MCF 10A (cell line): ENCODE results near the gene PCDHGB1. TPM values are rescaled to one million over a fixed set of nuclear protein-coding genes. Genes with fewer than 3 reads are reported as not detected.
A peak's percentile ranks its signal among the peaks of the same experiment; 100 is the strongest.
"Not testable (repeated sequence)": the region's sequence is repeated elsewhere in the genome, so short reads cannot be mapped to it uniquely, and the experiment has no call there.

Source experiments
- BruUV-seq: library from RNA; stranded (reverse); fragments of 400-500 nt; replicated peaks from 2 replicates; lab custom pipeline; 2021; lab: Mats Ljungman, UMichigan
- CTCF ChIA-PET: fragments of 300-600 bp; sonication (Branson Sonifier 250); formaldehyde crosslinking; extraction: SDS; loops from one replicate; lab custom pipeline; 2021; ENCODE audit warnings: antibody characterized with exemption, inconsistent platforms; lab: Yijun Ruan, JAX
- POLR2A ChIA-PET: fragments of 300-600, 350-650 bp; sonication (Branson Sonifier 250); formaldehyde crosslinking; extraction: SDS; loops from one replicate; lab custom pipeline; 2020; ENCODE audit warnings: antibody characterized with exemption, inconsistent platforms; lab: Yijun Ruan, JAX
- DNase-seq: peaks from one replicate; pipeline ENCODE4 v3.0.0-alpha.2; 2018; ENCODE audit not compliant: unreplicated experiment
- H3K27ac Mint-ChIP-seq: one replicate; pipeline ENCODE4 v1.8.0; 2022; ENCODE audit warnings: mild to moderate bottlenecking, low read depth, mixed read lengths; ENCODE audit not compliant: unreplicated experiment
- H3K27me3 Mint-ChIP-seq: one replicate; pipeline ENCODE4 v1.8.0; 2022; ENCODE audit warnings: mixed read lengths; ENCODE audit not compliant: insufficient read depth, unreplicated experiment
- H3K36me3 Mint-ChIP-seq: one replicate; pipeline ENCODE4 v1.8.0; 2022; ENCODE audit warnings: mild to moderate bottlenecking, moderate library complexity, mixed read lengths; ENCODE audit not compliant: insufficient read depth, unreplicated experiment
- H3K4me1 Mint-ChIP-seq: one replicate; pipeline ENCODE4 v1.8.0; 2022; ENCODE audit warnings: mixed read lengths; ENCODE audit not compliant: insufficient read depth, unreplicated experiment
- H3K4me3 Mint-ChIP-seq: one replicate; pipeline ENCODE4 v1.8.0; 2022; ENCODE audit warnings: mild to moderate bottlenecking, moderate library complexity, mixed read lengths; ENCODE audit not compliant: unreplicated experiment
- H3K9me3 Mint-ChIP-seq: one replicate; pipeline ENCODE4 v1.8.0; 2022; ENCODE audit warnings: mixed read lengths; ENCODE audit not compliant: unreplicated experiment
- CTCF ChIP-seq: fragments of 200-600 bp; IDR thresholded peaks from one replicate; pipeline ENCODE4 v1.8.0; 2022; ENCODE audit warnings: antibody characterized with exemption, mild to moderate bottlenecking; ENCODE audit not compliant: unreplicated experiment
- intact Hi-C: fragments of 100-400 bp; cut with micrococcal nuclease; formaldehyde crosslinking; loops from 2 replicates; pipeline ENCODE4 v1.14.1; 2022
- total RNA-seq: library from RNA; stranded (reverse); gene quantifications from 2 replicates; pipeline ENCODE4 v1.2.3, GENCODE V29; 2022

PCDHGB1 gene
- total RNA-seq, 1 experiment from 2014 or later = 0.19 TPM

GRCh38 chr5:141393267-141393666 lies 43.4 kb downstream of the PCDHGB1 start:
- Mint-ChIP-seq H3K27ac (no peak overlapping the region), H3K27me3 (no peaks in the 10 kb centered on the region), H3K4me1 (no peaks in the 10 kb centered on the region), H3K4me3 (no peak overlapping the region), H3K36me3 (no peaks in the 10 kb centered on the region), H3K9me3 (peaks cover 34% of the 10 kb centered on the region)
- ChIA-PET POLR2A (no interaction called here), CTCF (interaction anchor here (0.6 to 2.5 kb wide), 7 partner anchors 13 to 174 kb away, joined by 3 to 14 read pairs (median 3); partner anchors contain the start of gene PCDHGA5)
- BruUV-seq = no TSS peak
- no peak for TF ChIP-seq CTCF
- DNase-seq = no peak
- intact Hi-C loops = no loop called here

- POLR2A ChIA-PET = not testable (repeated sequence)
These were observed 44.7 kb downstream of the PCDHGB1 start for GRCh38 chr5:141394401-141395187.

GRCh38 chr5:141397756-141398551 lies 48.1 kb downstream of the PCDHGB1 start, which contains the start of gene PCDHGB5:
TSS of gene PCDHGB5 (plus strand) at chr5:141397947. CDS start at chr5:141398128, 181 bp downstream.
- peak within 1 kb of the TSS; percentile 57 for H3K4me3 Mint-ChIP-seq
- DNase-seq, H3K27me3 Mint-ChIP-seq, H3K4me1 Mint-ChIP-seq, H3K36me3 Mint-ChIP-seq, intact Hi-C loops: not testable (repeated sequence)
- peak within 1 kb of the TSS; percentile 70 for H3K27ac Mint-ChIP-seq
- TF ChIP-seq CTCF = peak; percentile 56
- CTCF ChIA-PET = interaction anchor here (0.6 to 3.7 kb wide), 17 partner anchors 8 to 206 kb away, joined by 3 to 32 read pairs (median 3); partner anchors contain the start of genes PCDHB14 and PCDHGC3
- POLR2A ChIA-PET = interaction anchor here (0.6 to 1.5 kb wide), 5 partner anchors 163 to 435 kb away, joined by 3 to 6 read pairs (median 3); partner anchors contain the start of gene PCDHB14
- TSS peak; percentile 58 for BruUV-seq
- H3K9me3 Mint-ChIP-seq = peaks cover 36% of the 10 kb centered on the region

More at GRCh38 chr5:141394401-141395187, 44.7 kb downstream of the PCDHGB1 start:
- H3K4me3 Mint-ChIP-seq, DNase-seq, BruUV-seq, H3K36me3 Mint-ChIP-seq, H3K27ac Mint-ChIP-seq, intact Hi-C loops, H3K4me1 Mint-ChIP-seq, H3K27me3 Mint-ChIP-seq: not testable (repeated sequence)
- peaks cover 29% of the 10 kb centered on the region for H3K9me3 Mint-ChIP-seq
- CTCF ChIA-PET = interaction anchor here (0.6 to 3.7 kb wide), 4 partner anchors 128 to 170 kb away, joined by 3 to 32 read pairs (median 12); no protein-coding TSS in a partner anchor

- TF ChIP-seq CTCF = no peak
- H3K27ac Mint-ChIP-seq = no peak overlapping the region
- peaks cover 5% of the 10 kb centered on the region for H3K36me3 Mint-ChIP-seq
- POLR2A ChIA-PET = no interaction called here
- no TSS peak for BruUV-seq
- no peak overlapping the region for H3K4me3 Mint-ChIP-seq
- peaks cover 36% of the 10 kb centered on the region for H3K9me3 Mint-ChIP-seq
- CTCF ChIA-PET = interaction anchor here (0.6 to 3.7 kb wide), 5 partner anchors 56 to 167 kb away, joined by 3 to 32 read pairs (median 3); no protein-coding TSS in a partner anchor
- H3K27me3 Mint-ChIP-seq = no peaks in the 10 kb centered on the region
- no peaks in the 10 kb centered on the region for H3K4me1 Mint-ChIP-seq
- DNase-seq = no peak
- intact Hi-C loops = no loop called here
These were observed 48.7 kb downstream of the PCDHGB1 start for GRCh38 chr5:141398608-141399007.
